H9 (cell line): ENCODE measurements around the gene CDH13. TPM values are rescaled to one million over a fixed set of nuclear protein-coding genes. Genes with fewer than 3 reads are reported as not detected.
A peak's percentile ranks its signal among the peaks of the same experiment; 100 is the strongest.

ENCODE experiments used
- DNase-seq: peaks from one replicate; pipeline ENCODE4 v3.0.0-alpha.2; 2017
- H2AFZ ChIP-seq: one replicate; pipeline ENCODE4 v1.6.1; 2013; ENCODE audit warnings: mild to moderate bottlenecking, low read length, control low read depth, moderate library complexity
- H2AK5ac ChIP-seq: 2 replicates; pipeline ENCODE4 v1.6.1; 2013; ENCODE audit warnings: low read length, control low read depth, mixed read lengths; ENCODE audit not compliant: insufficient read length
- H2BK120ac ChIP-seq: one replicate; pipeline ENCODE4 v1.6.1; 2013; ENCODE audit warnings: low read depth, mild to moderate bottlenecking, low read length, control low read depth, inconsistent platforms; ENCODE audit not compliant: poor library complexity, severe bottlenecking
- H2BK12ac ChIP-seq: 2 replicates; pipeline ENCODE4 v1.6.1; 2013; ENCODE audit warnings: low read length, control low read depth, mixed read lengths, low read depth; ENCODE audit not compliant: insufficient read length
- H2BK15ac ChIP-seq: 2 replicates; pipeline ENCODE4 v1.6.1; 2013; ENCODE audit warnings: low read depth, low read length, control low read depth
- H2BK20ac ChIP-seq: one replicate; pipeline ENCODE4 v1.6.1; 2013; ENCODE audit warnings: low read depth, mild to moderate bottlenecking, low read length, control low read depth, inconsistent platforms; ENCODE audit not compliant: poor library complexity, severe bottlenecking
- H2BK5ac ChIP-seq: 2 replicates; pipeline ENCODE4 v1.6.1; 2013; ENCODE audit warnings: low read length, control low read depth, mixed read lengths; ENCODE audit not compliant: insufficient read length
- H3K14ac ChIP-seq: 2 replicates; pipeline ENCODE4 v1.6.1; 2013; ENCODE audit warnings: low read length, control low read depth; ENCODE audit not compliant: insufficient read depth
- H3K18ac ChIP-seq: 2 replicates; pipeline ENCODE4 v1.6.1; 2013; ENCODE audit warnings: low read depth, mild to moderate bottlenecking, mixed read lengths, low read length, control low read depth; ENCODE audit not compliant: insufficient read length
- H3K23ac ChIP-seq: 2 replicates; pipeline ENCODE4 v1.6.1; 2013; ENCODE audit warnings: low read length, control low read depth, mixed read lengths, low read depth; ENCODE audit not compliant: insufficient read length
- H3K23me2 ChIP-seq: 2 replicates; pipeline ENCODE4 v1.6.1; 2013; ENCODE audit warnings: low read depth, mild to moderate bottlenecking, mixed read lengths, low read length, control low read depth; ENCODE audit not compliant: insufficient read length, poor library complexity, severe bottlenecking
- H3K27ac ChIP-seq: 2 replicates; pipeline ENCODE4 v1.5.1; 2013; ENCODE audit warnings: low read length, control low read depth, mixed read lengths, low read depth; ENCODE audit not compliant: insufficient read length
- H3K27me3 ChIP-seq: 2 replicates; pipeline ENCODE4 v1.6.1; 2013; ENCODE audit warnings: low read length, control low read depth, inconsistent platforms; ENCODE audit not compliant: insufficient read depth
- H3K4ac ChIP-seq: 2 replicates; pipeline ENCODE4 v1.6.1; 2013; ENCODE audit warnings: low read depth, mild to moderate bottlenecking, control low read depth, inconsistent platforms, low read length, moderate library complexity
- H3K4me1 ChIP-seq: 2 replicates; pipeline ENCODE4 v1.6.1; 2013; ENCODE audit warnings: low read length, control low read depth, inconsistent platforms; ENCODE audit not compliant: insufficient read depth
- H3K4me2 ChIP-seq: 2 replicates; pipeline ENCODE4 v1.6.1; 2013; ENCODE audit warnings: low read length, control low read depth, mixed read lengths; ENCODE audit not compliant: insufficient read length, insufficient read depth
- H3K56ac ChIP-seq: 2 replicates; pipeline ENCODE4 v1.6.1; 2013; ENCODE audit warnings: low read depth, mild to moderate bottlenecking, mixed read lengths, low read length, control low read depth; ENCODE audit not compliant: insufficient read length
- H3K79me1 ChIP-seq: 2 replicates; pipeline ENCODE4 v1.6.1; 2013; ENCODE audit warnings: low read depth, mild to moderate bottlenecking, moderate library complexity, low read length, control low read depth, inconsistent platforms; ENCODE audit not compliant: insufficient read depth, poor library complexity, severe bottlenecking
- H3K79me2 ChIP-seq: 2 replicates; pipeline ENCODE4 v1.6.1; 2013; ENCODE audit warnings: low read length, control low read depth, inconsistent platforms; ENCODE audit not compliant: insufficient read depth
- H3K9ac ChIP-seq: 2 replicates; pipeline ENCODE4 v1.6.1; 2013; ENCODE audit warnings: low read length, control low read depth, mixed read lengths; ENCODE audit not compliant: insufficient read length; ENCODE audit errors: extremely low read depth
- H3K9me3 ChIP-seq: one replicate; pipeline ENCODE4 v1.6.1; 2013; ENCODE audit warnings: low read depth, low read length, inconsistent platforms; ENCODE audit not compliant: control insufficient read depth
- H3T11ph ChIP-seq: one replicate; pipeline ENCODE4 v1.6.1; 2013; ENCODE audit warnings: mild to moderate bottlenecking, low read length, control low read depth, inconsistent platforms
- H4K20me1 ChIP-seq: one replicate; pipeline ENCODE4 v1.6.1; 2013; ENCODE audit not compliant: control insufficient read depth, insufficient read length, insufficient read depth
- H4K5ac ChIP-seq: 2 replicates; pipeline ENCODE4 v1.6.1; 2013; ENCODE audit warnings: low read depth, mild to moderate bottlenecking, mixed read lengths, low read length, control low read depth; ENCODE audit not compliant: insufficient read length
- H4K8ac ChIP-seq: replicated peaks from 2 replicates; pipeline ENCODE4 v1.6.1; 2013; ENCODE audit warnings: low read length, control low read depth, mixed read lengths, low read depth; ENCODE audit not compliant: insufficient read length
- H4K91ac ChIP-seq: 2 replicates; pipeline ENCODE4 v1.6.1; 2013; ENCODE audit warnings: low read depth, mild to moderate bottlenecking, moderate library complexity, mixed read lengths, low read length, control low read depth; ENCODE audit not compliant: insufficient read length
- H3K27ac Mint-ChIP-seq, 3 experiments: 2 replicates in 2 of 3; 3 replicates in 1 of 3; pipeline ENCODE4 v1.8.0; 2020 to 2021; ENCODE audit warnings: mixed read lengths in 3 of 3, mild to moderate bottlenecking in 1 of 3, moderate library complexity in 1 of 3
- H3K27me3 Mint-ChIP-seq: 2 replicates; pipeline ENCODE4 v1.8.0; 2021; ENCODE audit warnings: low read depth, mild to moderate bottlenecking, moderate library complexity, mixed read lengths
- H3K36me3 Mint-ChIP-seq, 3 experiments: 2 replicates in 2 of 3; 3 replicates in 1 of 3; pipeline ENCODE4 v1.8.0; 2020 to 2021; ENCODE audit warnings: low read depth in 3 of 3, mixed read lengths in 3 of 3; ENCODE audit not compliant: insufficient read depth in 1 of 3
- H3K4me1 Mint-ChIP-seq, 2 experiments: 2 replicates each; pipeline ENCODE4 v1.8.0; 2020; ENCODE audit warnings: mixed read lengths in 2 of 2
- H3K4me3 Mint-ChIP-seq, 2 experiments: 2 replicates in 1 of 2; 3 replicates in 1 of 2; pipeline ENCODE4 v1.8.0; 2020 to 2021; ENCODE audit warnings: mild to moderate bottlenecking in 2 of 2, mixed read lengths in 2 of 2, moderate library complexity in 1 of 2
- H3K9me3 Mint-ChIP-seq, 2 experiments: 2 replicates in 1 of 2; 3 replicates in 1 of 2; pipeline ENCODE4 v1.8.0; 2020; ENCODE audit warnings: mild to moderate bottlenecking in 2 of 2, mixed read lengths in 2 of 2, moderate library complexity in 1 of 2
- CTCF ChIP-seq: fragments of 200-600 bp; sonication (generic); conservative IDR thresholded peaks from 3 replicates; pipeline ENCODE4 v1.8.0; 2021; ENCODE audit warnings: antibody characterized with exemption, mild to moderate bottlenecking
- WGBS: extraction: QIAGEN DNeasy Blood & Tissue Kit; methylation state at CpG from one replicate; pipeline ENCODE4 v1.1.7; 2013; ENCODE audit warnings: missing lambda C conversion rate, low lambda C conversion rate, mixed read lengths; ENCODE audit not compliant: insufficient read length; ENCODE audit errors: extremely low coverage; 5-methylcytosine and 5-hydroxymethylcytosine counted together
- total RNA-seq: library from RNA; stranded (reverse); gene quantifications from 2 replicates; pipeline ENCODE4 v1.2.1, GENCODE V29; 2021

Gene CDH13
- total RNA-seq, 1 experiment from 2014 or later: 1.5 TPM

GRCh38 chr16:83550183-83550569 lies 923.4 kb downstream of the CDH13 start:
- Histone ChIP-seq H3K4me2 (no peak overlapping the region), H3K9me3 (no peaks in the 10 kb centered on the region), H3K9ac (no peak overlapping the region), H2AK5ac (no peak overlapping the region), H3K27ac (no peak overlapping the region), H3K79me1 (no peaks in the 10 kb centered on the region), H2BK5ac (no peak overlapping the region), H3K56ac (no peak overlapping the region), H2BK20ac (no peak overlapping the region), H4K8ac (no peak overlapping the region), H3K79me2 (no peaks in the 10 kb centered on the region), H3K18ac (no peak overlapping the region), H2AFZ (no peak overlapping the region), H3K23ac (no peak overlapping the region), H3K4me1 (no peaks in the 10 kb centered on the region), H3K23me2 (no peaks in the 10 kb centered on the region), H2BK12ac (no peak overlapping the region), H3T11ph (no peak overlapping the region), H3K4ac (no peak overlapping the region), H4K20me1 (no peaks in the 10 kb centered on the region), H2BK120ac (no peak overlapping the region), H3K14ac (no peak overlapping the region), H4K91ac (no peak overlapping the region), H3K27me3 (no peaks in the 10 kb centered on the region), H2BK15ac (no peak overlapping the region), H4K5ac (no peak overlapping the region)
- H3K36me3 Mint-ChIP-seq: no peaks in the 10 kb centered on the region; a peak in 2 of 7 replicates
- no peak overlapping the region for H3K4me3 Mint-ChIP-seq
- WGBS: no CpG with 5 or more reads among the region's 4 CpGs
- TF ChIP-seq CTCF: peak; percentile 33; the same call in 1 of the 3 replicates
- peaks cover 5% of the 10 kb centered on the region in 2 experiments; a peak in 4 of 5 replicates for H3K9me3 Mint-ChIP-seq
- H3K27me3 Mint-ChIP-seq: no peaks in the 10 kb centered on the region; the same call in none of the 2 replicates
- DNase-seq: no peak
- no peak overlapping the region for H3K27ac Mint-ChIP-seq
- peaks cover 24% of the 10 kb centered on the region in 2 experiments for H3K4me1 Mint-ChIP-seq
